IMR-90 (cell line): ENCODE results near the gene ZFP36L1.

Experiments used
- RCOR1 ChIP-seq: IDR thresholded peaks from 2 replicates; pipeline ENCODE4 v1.6.1; 2012; ENCODE audit warnings: mild to moderate bottlenecking, low read length, improper control_type of control experiment; ENCODE audit not compliant: insufficient replicate concordance
- SMC3 ChIP-seq: fragments of 150-350 bp; IDR thresholded peaks from 2 replicates; pipeline ENCODE4 v1.6.1; 2016; ENCODE audit warnings: low read depth, mild to moderate bottlenecking, antibody characterized with exemption, low read length, moderate library complexity

DNA sequence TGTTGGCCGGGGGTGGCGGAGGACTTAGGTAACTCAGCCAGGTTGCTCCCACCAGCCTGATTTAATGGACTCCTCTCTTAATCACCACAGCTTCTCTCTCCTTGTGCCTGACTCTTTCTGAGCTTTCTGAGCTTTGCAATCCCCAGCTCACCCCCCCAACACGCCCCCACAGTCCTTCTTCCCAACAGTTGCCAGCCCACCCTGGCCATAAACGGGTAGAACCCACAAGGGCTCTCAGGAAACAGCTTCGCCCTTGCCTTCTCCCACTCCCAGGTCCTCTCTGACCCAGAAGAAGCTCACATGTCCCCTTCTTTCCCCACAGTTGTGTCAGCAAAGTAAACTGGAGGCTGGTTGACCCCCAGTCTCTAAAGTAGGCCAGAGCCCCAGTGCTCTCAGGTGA, 32.9 kb downstream of the ZFP36L1 start:
- no peak for TF ChIP-seq SMC3
- no peak for TF ChIP-seq RCOR1
